ENCODE measurements around the gene RPS6KA3. TPM values are rescaled to one million over a fixed set of nuclear protein-coding genes. Genes with fewer than 3 reads are reported as not detected.

RPS6KA3 gene
- total RNA-seq, 1 experiment from 2014 or later: 35.5 TPM

DNA sequence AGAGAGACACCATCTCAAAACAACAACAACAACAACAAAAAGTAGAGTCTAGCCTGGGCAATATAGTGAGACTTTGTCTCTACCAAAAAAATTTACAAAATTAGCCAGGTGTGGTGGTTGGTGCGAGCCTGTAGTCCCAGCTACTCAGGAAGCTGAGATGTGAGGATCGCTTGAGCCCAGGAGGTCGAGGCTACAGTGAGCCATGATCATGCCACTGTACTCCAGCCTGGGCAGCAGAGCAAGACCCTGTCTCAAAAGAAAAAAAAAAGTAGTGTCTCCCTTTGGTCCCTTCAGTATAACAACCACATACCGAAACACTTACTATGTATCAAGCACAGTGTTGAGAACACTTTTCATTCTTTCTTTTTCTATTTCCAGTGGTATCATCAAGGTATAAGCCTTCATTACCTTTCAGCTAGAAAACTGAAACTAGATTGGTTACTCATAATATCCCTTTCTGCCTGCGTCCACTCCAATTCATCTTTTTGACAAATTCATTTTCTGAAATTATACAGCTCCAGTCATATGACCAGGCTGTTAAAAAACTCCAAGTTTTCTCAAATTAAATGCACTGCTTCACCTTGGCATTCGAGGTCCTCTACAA is 54.1 kb downstream of the RPS6KA3 start:
- ChIA-PET RAD21 (ENCODE audit: low non-redundant PET in 1 of 2, low total read pairs in 2 of 2, uncharacterized antibody in 2 of 2, unreplicated experiment in 2 of 2) (no interaction called here), CTCF (no interaction called here), POLR2A (no interaction called here)
- Histone ChIP-seq H3K36me3 (ENCODE audit: control insufficient read depth in 1 of 2, insufficient read depth in 2 of 2, low read length in 2 of 2) (0 out of 4 replicates have a peak, but pooled peaks cover 0 to 4% of the 10 kb centered on the region in 2 experiments), H3K27me3 (ENCODE audit: insufficient read depth, low read length) (no peaks in the 10 kb centered on the region), H3K9me3 (ENCODE audit: control insufficient read depth in 1 of 2, insufficient read depth in 1 of 2, low read depth in 1 of 2, low read length in 2 of 2) (no peaks in the 10 kb centered on the region), H3K4me3 (replicated peaks in 1 of 2; ENCODE audit: low read depth in 1 of 2, low read length in 2 of 2) (no peak overlapping the region), H2AFZ (ENCODE audit: low read depth, low read length, poor library complexity, severe bottlenecking) (no peak overlapping the region), H3K4me2 (ENCODE audit: low read length) (no peak overlapping the region), H3K4me1 (ENCODE audit: control insufficient read depth in 1 of 2, insufficient read depth in 2 of 2, low read length in 2 of 2) (peaks cover 3 to 7% of the 10 kb centered on the region in 2 experiments; a peak in 3 of 4 replicates), H3K9ac (ENCODE audit: low read length) (no peak overlapping the region), H3K9me2 (ENCODE audit: insufficient read depth) (no peaks in the 10 kb centered on the region), H3K79me2 (ENCODE audit: insufficient read depth, low read length) (peaks cover 32% of the 10 kb centered on the region), H3K27ac (ENCODE audit: low read depth, low read length) (no peak overlapping the region), H4K20me1 (ENCODE audit: insufficient read depth) (no peaks in the 10 kb centered on the region)
- no TSS peak for BruUV-seq (replicated peaks)
- ATAC-seq (no peak), DNase-seq (ENCODE audit: low read depth, low spot score) (no peak)
- intact Hi-C loops (cut with micrococcal nuclease): no loop called here
- TF ChIP-seq EZH2phosphoT487 (IDR thresholded peaks at IDR 0.05; ENCODE audit: borderline replicate concordance) (no peak), POLR2AphosphoS5 (IDR thresholded peaks at IDR 0.05; ENCODE audit: low read depth, low read length) (no peak), FOSL1 (IDR thresholded peaks at IDR 0.05; ENCODE audit: low read depth) (no peak), POLR2A (IDR thresholded peaks at IDR 0.05; ENCODE audit: borderline replicate concordance, extremely low read depth, insufficient read depth, insufficient read length) (no peak), TCF7L2 (IDR thresholded peaks at IDR 0.05; ENCODE audit: borderline replicate concordance, extremely low read depth, insufficient read depth, insufficient read length) (no peak), RAD21 (IDR thresholded peaks at IDR 0.05; ENCODE audit: low read depth) (no peak), EZH2 (IDR thresholded peaks at IDR 0.05) (no peak), ZFX (IDR thresholded peaks at IDR 0.05) (no peak), SRF (IDR thresholded peaks at IDR 0.05; ENCODE audit: low read depth) (no peak), YY1 (IDR thresholded peaks at IDR 0.05; ENCODE audit: extremely low read depth, insufficient replicate concordance, low read depth, low read length) (no peak), EGR1 (IDR thresholded peaks at IDR 0.05; ENCODE audit: low read depth) (no peak), SIN3A (IDR thresholded peaks at IDR 0.05; ENCODE audit: low read depth) (no peak), JUND (IDR thresholded peaks at IDR 0.05) (no peak), CEBPB (IDR thresholded peaks at IDR 0.05; ENCODE audit: low read depth) (no peak), SP1 (IDR thresholded peaks at IDR 0.05; ENCODE audit: low read depth) (no peak)
- TF ChIP-seq, protein P1, sequence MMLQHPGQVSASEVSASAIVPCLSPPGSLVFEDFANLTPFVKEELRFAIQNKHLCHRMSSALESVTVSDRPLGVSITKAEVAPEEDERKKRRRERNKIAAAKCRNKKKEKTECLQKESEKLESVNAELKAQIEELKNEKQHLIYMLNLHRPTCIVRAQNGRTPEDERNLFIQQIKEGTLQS (IDR thresholded peaks at IDR 0.05): no peak
- TF ChIP-seq, protein P2, sequence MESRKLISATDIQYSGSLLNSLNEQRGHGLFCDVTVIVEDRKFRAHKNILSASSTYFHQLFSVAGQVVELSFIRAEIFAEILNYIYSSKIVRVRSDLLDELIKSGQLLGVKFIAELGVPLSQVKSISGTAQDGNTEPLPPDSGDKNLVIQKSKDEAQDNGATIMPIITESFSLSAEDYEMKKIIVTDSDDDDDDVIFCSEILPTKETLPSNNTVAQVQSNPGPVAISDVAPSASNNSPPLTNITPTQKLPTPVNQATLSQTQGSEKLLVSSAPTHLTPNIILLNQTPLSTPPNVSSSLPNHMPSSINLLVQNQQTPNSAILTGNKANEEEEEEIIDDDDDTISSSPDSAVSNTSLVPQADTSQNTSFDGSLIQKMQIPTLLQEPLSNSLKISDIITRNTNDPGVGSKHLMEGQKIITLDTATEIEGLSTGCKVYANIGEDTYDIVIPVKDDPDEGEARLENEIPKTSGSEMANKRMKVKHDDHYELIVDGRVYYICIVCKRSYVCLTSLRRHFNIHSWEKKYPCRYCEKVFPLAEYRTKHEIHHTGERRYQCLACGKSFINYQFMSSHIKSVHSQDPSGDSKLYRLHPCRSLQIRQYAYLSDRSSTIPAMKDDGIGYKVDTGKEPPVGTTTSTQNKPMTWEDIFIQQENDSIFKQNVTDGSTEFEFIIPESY (IDR thresholded peaks at IDR 0.05; ENCODE audit: extremely low read depth, insufficient replicate concordance, low read length): no peak
- TF ChIP-seq, protein P3, sequence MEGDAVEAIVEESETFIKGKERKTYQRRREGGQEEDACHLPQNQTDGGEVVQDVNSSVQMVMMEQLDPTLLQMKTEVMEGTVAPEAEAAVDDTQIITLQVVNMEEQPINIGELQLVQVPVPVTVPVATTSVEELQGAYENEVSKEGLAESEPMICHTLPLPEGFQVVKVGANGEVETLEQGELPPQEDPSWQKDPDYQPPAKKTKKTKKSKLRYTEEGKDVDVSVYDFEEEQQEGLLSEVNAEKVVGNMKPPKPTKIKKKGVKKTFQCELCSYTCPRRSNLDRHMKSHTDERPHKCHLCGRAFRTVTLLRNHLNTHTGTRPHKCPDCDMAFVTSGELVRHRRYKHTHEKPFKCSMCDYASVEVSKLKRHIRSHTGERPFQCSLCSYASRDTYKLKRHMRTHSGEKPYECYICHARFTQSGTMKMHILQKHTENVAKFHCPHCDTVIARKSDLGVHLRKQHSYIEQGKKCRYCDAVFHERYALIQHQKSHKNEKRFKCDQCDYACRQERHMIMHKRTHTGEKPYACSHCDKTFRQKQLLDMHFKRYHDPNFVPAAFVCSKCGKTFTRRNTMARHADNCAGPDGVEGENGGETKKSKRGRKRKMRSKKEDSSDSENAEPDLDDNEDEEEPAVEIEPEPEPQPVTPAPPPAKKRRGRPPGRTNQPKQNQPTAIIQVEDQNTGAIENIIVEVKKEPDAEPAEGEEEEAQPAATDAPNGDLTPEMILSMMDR (IDR thresholded peaks at IDR 0.05 in 2 of 3, conservative IDR thresholded peaks at IDR 0.05 in 1 of 3; ENCODE audit: borderline replicate concordance in 1 of 3, insufficient read depth in 1 of 3, low read depth in 2 of 3, low read length in 2 of 3): no peak

Data from HCT116 (cell line).